ENCODE data around the gene ZNF639. TPM values are rescaled to one million over a fixed set of nuclear protein-coding genes. Genes with fewer than 3 reads are reported as not detected.

The ZNF639 gene
- total and polyA plus RNA-seq, 2 of the 13 experiments (the other 11 are each of a cell fraction or from before 2014, with no cell fraction given), result 11.6 to 42.4 TPM

DNA sequence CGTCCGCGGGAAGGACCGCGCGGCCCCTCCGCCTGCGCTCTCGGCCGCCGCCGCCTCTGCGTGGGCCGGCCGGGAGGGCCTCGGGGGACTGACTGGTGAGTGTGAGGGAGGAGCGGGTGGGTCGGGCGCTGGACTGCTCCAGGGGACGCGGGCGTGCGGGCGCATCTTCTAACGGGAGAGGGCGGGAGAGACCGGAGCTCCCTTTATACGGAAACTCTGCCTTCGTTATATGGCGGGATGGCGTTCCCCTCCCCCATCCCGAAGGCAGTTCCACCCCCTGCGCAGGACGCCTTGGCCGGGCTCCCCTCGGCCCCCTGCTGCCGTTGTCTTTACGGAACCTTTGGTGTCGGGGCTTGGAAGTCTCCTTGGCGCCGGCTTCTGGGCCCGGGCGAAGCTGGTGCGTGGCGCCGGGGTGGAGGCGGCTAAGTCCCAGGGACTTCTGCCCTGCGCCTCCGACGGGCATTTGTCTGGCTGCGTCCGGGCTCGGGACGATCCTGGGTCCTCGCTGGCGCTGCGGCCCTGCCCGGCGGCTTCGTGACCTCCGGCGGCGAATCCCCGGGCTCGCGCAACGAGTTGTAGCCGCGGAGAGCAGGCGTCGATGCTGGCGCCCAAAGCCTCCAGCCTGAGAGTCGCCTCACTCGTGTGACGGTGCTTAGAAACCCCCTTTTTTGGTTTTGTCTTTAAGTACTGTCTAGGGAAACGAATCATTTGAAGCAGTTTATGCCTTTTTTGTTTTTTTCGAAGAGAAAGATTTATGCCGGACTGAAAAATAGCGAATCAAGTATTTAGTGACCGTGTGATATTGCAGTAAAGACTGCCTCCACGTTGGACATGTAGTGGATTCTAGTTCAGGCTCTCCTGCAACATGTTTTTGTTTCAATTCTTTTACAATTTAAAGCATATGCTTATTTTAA is 623 bp downstream of the ZNF639 start (continued):
- TF ChIP-seq, protein P1, sequence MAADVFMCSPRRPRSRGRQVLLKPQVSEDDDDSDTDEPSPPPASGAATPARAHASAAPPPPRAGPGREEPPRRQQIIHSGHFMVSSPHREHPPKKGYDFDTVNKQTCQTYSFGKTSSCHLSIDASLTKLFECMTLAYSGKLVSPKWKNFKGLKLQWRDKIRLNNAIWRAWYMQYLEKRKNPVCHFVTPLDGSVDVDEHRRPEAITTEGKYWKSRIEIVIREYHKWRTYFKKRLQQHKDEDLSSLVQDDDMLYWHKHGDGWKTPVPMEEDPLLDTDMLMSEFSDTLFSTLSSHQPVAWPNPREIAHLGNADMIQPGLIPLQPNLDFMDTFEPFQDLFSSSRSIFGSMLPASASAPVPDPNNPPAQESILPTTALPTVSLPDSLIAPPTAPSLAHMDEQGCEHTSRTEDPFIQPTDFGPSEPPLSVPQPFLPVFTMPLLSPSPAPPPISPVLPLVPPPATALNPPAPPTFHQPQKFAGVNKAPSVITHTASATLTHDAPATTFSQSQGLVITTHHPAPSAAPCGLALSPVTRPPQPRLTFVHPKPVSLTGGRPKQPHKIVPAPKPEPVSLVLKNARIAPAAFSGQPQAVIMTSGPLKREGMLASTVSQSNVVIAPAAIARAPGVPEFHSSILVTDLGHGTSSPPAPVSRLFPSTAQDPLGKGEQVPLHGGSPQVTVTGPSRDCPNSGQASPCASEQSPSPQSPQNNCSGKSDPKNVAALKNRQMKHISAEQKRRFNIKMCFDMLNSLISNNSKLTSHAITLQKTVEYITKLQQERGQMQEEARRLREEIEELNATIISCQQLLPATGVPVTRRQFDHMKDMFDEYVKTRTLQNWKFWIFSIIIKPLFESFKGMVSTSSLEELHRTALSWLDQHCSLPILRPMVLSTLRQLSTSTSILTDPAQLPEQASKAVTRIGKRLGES (CRISPR knock-in tag; IDR thresholded peaks at IDR 0.05; ENCODE audit: borderline replicate concordance), result no peak
- 0 out of 2 replicates have a peak, but pooled peaks have one; percentile 37 for TF ChIP-seq ZBTB42 (CRISPR knock-in tag; IDR thresholded peaks at IDR 0.05)
- TF ChIP-seq, protein P2, sequence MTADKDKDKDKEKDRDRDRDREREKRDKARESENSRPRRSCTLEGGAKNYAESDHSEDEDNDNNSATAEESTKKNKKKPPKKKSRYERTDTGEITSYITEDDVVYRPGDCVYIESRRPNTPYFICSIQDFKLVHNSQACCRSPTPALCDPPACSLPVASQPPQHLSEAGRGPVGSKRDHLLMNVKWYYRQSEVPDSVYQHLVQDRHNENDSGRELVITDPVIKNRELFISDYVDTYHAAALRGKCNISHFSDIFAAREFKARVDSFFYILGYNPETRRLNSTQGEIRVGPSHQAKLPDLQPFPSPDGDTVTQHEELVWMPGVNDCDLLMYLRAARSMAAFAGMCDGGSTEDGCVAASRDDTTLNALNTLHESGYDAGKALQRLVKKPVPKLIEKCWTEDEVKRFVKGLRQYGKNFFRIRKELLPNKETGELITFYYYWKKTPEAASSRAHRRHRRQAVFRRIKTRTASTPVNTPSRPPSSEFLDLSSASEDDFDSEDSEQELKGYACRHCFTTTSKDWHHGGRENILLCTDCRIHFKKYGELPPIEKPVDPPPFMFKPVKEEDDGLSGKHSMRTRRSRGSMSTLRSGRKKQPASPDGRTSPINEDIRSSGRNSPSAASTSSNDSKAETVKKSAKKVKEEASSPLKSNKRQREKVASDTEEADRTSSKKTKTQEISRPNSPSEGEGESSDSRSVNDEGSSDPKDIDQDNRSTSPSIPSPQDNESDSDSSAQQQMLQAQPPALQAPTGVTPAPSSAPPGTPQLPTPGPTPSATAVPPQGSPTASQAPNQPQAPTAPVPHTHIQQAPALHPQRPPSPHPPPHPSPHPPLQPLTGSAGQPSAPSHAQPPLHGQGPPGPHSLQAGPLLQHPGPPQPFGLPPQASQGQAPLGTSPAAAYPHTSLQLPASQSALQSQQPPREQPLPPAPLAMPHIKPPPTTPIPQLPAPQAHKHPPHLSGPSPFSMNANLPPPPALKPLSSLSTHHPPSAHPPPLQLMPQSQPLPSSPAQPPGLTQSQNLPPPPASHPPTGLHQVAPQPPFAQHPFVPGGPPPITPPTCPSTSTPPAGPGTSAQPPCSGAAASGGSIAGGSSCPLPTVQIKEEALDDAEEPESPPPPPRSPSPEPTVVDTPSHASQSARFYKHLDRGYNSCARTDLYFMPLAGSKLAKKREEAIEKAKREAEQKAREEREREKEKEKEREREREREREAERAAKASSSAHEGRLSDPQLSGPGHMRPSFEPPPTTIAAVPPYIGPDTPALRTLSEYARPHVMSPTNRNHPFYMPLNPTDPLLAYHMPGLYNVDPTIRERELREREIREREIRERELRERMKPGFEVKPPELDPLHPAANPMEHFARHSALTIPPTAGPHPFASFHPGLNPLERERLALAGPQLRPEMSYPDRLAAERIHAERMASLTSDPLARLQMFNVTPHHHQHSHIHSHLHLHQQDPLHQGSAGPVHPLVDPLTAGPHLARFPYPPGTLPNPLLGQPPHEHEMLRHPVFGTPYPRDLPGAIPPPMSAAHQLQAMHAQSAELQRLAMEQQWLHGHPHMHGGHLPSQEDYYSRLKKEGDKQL (CRISPR knock-in tag; IDR thresholded peaks at IDR 0.05; ENCODE audit: low read depth), result no peak
- no peak for TF ChIP-seq HNRNPK (IDR thresholded peaks at IDR 0.05; ENCODE audit: low read depth, low read length, poor library complexity, severe bottlenecking)
- TF ChIP-seq ZNF766 (CRISPR knock-in tag; IDR thresholded peaks at IDR 0.05; ENCODE audit: borderline replicate concordance), result no peak
- no peak; the same call in 1 of the 2 replicates for TF ChIP-seq NR1H2 (CRISPR knock-in tag; IDR thresholded peaks at IDR 0.05; ENCODE audit: borderline replicate concordance, low read depth)
- 0 out of 2 replicates have a peak, but pooled peaks have one; percentile 49 for TF ChIP-seq ZNF605 (CRISPR knock-in tag; IDR thresholded peaks at IDR 0.05)
- TF ChIP-seq, protein P3, sequence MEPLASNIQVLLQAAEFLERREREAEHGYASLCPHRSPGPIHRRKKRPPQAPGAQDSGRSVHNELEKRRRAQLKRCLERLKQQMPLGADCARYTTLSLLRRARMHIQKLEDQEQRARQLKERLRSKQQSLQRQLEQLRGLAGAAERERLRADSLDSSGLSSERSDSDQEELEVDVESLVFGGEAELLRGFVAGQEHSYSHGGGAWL (CRISPR knock-in tag; IDR thresholded peaks at IDR 0.05), result 0 out of 2 replicates have a peak, but pooled peaks have one; percentile 41
- 0 out of 2 replicates have a peak, but pooled peaks have one; percentile 10 for TF ChIP-seq HNF4A (CRISPR knock-in tag; IDR thresholded peaks at IDR 0.05)
- TF ChIP-seq PAX8 (CRISPR knock-in tag; IDR thresholded peaks at IDR 0.05; ENCODE audit: borderline replicate concordance), result no peak
- peak; percentile 9; the same call in 1 of the 2 replicates for TF ChIP-seq KAT8 (CRISPR knock-in tag; IDR thresholded peaks at IDR 0.05)
- TF ChIP-seq HDAC1 (CRISPR knock-in tag; IDR thresholded peaks at IDR 0.05), result no peak
- peak; percentile 42; the same call in 1 of the 2 replicates for TF ChIP-seq ZFP36L1 (CRISPR knock-in tag; IDR thresholded peaks at IDR 0.05)
- TF ChIP-seq ZNF558 (CRISPR knock-in tag; IDR thresholded peaks at IDR 0.05; ENCODE audit: borderline replicate concordance), result peak; percentile 17; the same call in 1 of the 2 replicates
- TF ChIP-seq, protein P4, sequence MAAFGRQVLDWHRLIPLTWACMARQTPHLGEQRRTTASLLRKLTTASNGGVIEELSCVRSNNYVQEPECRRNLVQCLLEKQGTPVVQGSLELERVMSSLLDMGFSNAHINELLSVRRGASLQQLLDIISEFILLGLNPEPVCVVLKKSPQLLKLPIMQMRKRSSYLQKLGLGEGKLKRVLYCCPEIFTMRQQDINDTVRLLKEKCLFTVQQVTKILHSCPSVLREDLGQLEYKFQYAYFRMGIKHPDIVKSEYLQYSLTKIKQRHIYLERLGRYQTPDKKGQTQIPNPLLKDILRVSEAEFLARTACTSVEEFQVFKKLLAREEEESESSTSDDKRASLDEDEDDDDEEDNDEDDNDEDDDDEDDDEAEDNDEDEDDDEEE (CRISPR knock-in tag; IDR thresholded peaks at IDR 0.05), result no peak
- peak; percentile 27; the same call in 1 of the 2 replicates for TF ChIP-seq ZNF430 (CRISPR knock-in tag; IDR thresholded peaks at IDR 0.05)
- TF ChIP-seq ZKSCAN8 (CRISPR knock-in tag; IDR thresholded peaks at IDR 0.05; ENCODE audit: borderline replicate concordance), result no peak
- TF ChIP-seq CENPT (CRISPR knock-in tag; IDR thresholded peaks at IDR 0.05; ENCODE audit: low read depth), result no peak
